ENCODE data around the gene CNMD. TPM values are rescaled to one million over a fixed set of nuclear protein-coding genes. Genes with fewer than 3 reads are reported as not detected.

The CNMD gene
- polyA plus RNA-seq, 1 donor (not counting 4 experiments of a cell fraction or from before 2014, with no cell fraction given): not detected

- dilution Hi-C loops (cut with MboI; ENCODE audit: extremely low pct_ligation_motif_present, low sequenced_read_pairs): no loop called here
- H3K79me2 ChIP-seq (ENCODE audit: control insufficient read depth, insufficient read depth, low read length): no peaks in the 10 kb centered on the region
- H3K4me3 ChIP-seq (ENCODE audit: control insufficient read depth in 2 of 3, extremely low read depth in 1 of 3, insufficient read depth in 2 of 3, low read depth in 1 of 3, low read length in 3 of 3): no peak overlapping the region
- no peaks in the 10 kb centered on the region for H3K9me3 ChIP-seq (ENCODE audit: control insufficient read depth, low read depth, low read length)
- no peak overlapping the region for H2AFZ ChIP-seq (ENCODE audit: control insufficient read depth, low read length)
- H3K27ac ChIP-seq (ENCODE audit: control insufficient read depth, insufficient read depth, low read length): no peak overlapping the region
- H3K9me1 ChIP-seq (ENCODE audit: control insufficient read depth, extremely low read depth, insufficient read depth, low read length): no peaks in the 10 kb centered on the region
- H3K4me1 ChIP-seq (ENCODE audit: control insufficient read depth, extremely low read depth, insufficient read depth, low read length): no peaks in the 10 kb centered on the region
- H4K20me1 ChIP-seq (ENCODE audit: control insufficient read depth, extremely low read depth, insufficient read depth, low read length): no peaks in the 10 kb centered on the region
- no peak overlapping the region for H3K4me2 ChIP-seq (ENCODE audit: control insufficient read depth, extremely low read depth, insufficient read depth, low read depth, low read length)
- FAIRE-seq: no peak
- peaks cover 34% of the 10 kb centered on the region for H3K27me3 ChIP-seq (ENCODE audit: control insufficient read depth, extremely low read depth, insufficient read depth, low read length)
- no peak for DNase-seq (ENCODE audit: low read depth, low spot score)
- TF ChIP-seq EZH2 (IDR thresholded peaks at IDR 0.05; ENCODE audit: low read length) (no peak), CTCF (optimal IDR thresholded peaks at IDR 0.05 in 1 of 3, IDR thresholded peaks at IDR 0.05 in 1 of 3, conservative IDR thresholded peaks at IDR 0.05 in 1 of 3; ENCODE audit: extremely low read depth in 1 of 3, insufficient read depth in 2 of 3, low read length in 3 of 3) (no peak)
- H3K9ac ChIP-seq (ENCODE audit: control insufficient read depth, extremely low read depth, insufficient read depth, low read length): no peak overlapping the region
- H3K36me3 ChIP-seq (ENCODE audit: control insufficient read depth in 2 of 2, extremely low read depth in 1 of 2, insufficient read depth in 2 of 2, low read length in 2 of 2): no peaks in the 10 kb centered on the region
These were observed 2.2 kb downstream of the CNMD start for GRCh38 chr13:52737451-52737850.

- Histone ChIP-seq H3K4me2 (ENCODE audit: control insufficient read depth, extremely low read depth, insufficient read depth, low read depth, low read length) (no peak overlapping the region), H3K4me1 (ENCODE audit: control insufficient read depth, extremely low read depth, insufficient read depth, low read length) (no peaks in the 10 kb centered on the region), H3K79me2 (ENCODE audit: control insufficient read depth, insufficient read depth, low read length) (no peaks in the 10 kb centered on the region), H2AFZ (ENCODE audit: control insufficient read depth, low read length) (no peak overlapping the region), H3K9me3 (ENCODE audit: control insufficient read depth, low read depth, low read length) (no peaks in the 10 kb centered on the region), H3K27ac (ENCODE audit: control insufficient read depth, insufficient read depth, low read length) (no peak overlapping the region), H3K36me3 (ENCODE audit: control insufficient read depth in 2 of 2, extremely low read depth in 1 of 2, insufficient read depth in 2 of 2, low read length in 2 of 2) (no peaks in the 10 kb centered on the region), H3K9ac (ENCODE audit: control insufficient read depth, extremely low read depth, insufficient read depth, low read length) (no peak overlapping the region), H3K27me3 (ENCODE audit: control insufficient read depth, extremely low read depth, insufficient read depth, low read length) (peaks cover 34% of the 10 kb centered on the region), H3K9me1 (ENCODE audit: control insufficient read depth, extremely low read depth, insufficient read depth, low read length) (no peaks in the 10 kb centered on the region), H4K20me1 (ENCODE audit: control insufficient read depth, extremely low read depth, insufficient read depth, low read length) (no peaks in the 10 kb centered on the region), H3K4me3 (ENCODE audit: control insufficient read depth in 2 of 3, extremely low read depth in 1 of 3, insufficient read depth in 2 of 3, low read depth in 1 of 3, low read length in 3 of 3) (no peak overlapping the region)
- TF ChIP-seq CTCF (optimal IDR thresholded peaks at IDR 0.05 in 1 of 3, IDR thresholded peaks at IDR 0.05 in 1 of 3, conservative IDR thresholded peaks at IDR 0.05 in 1 of 3; ENCODE audit: extremely low read depth in 1 of 3, insufficient read depth in 2 of 3, low read length in 3 of 3): no peak
- TF ChIP-seq EZH2 (IDR thresholded peaks at IDR 0.05; ENCODE audit: low read length): no peak
- FAIRE-seq (no peak), DNase-seq (ENCODE audit: low read depth, low spot score) (no peak)
- dilution Hi-C loops (cut with MboI; ENCODE audit: extremely low pct_ligation_motif_present, low sequenced_read_pairs): no loop called here
These were observed 2.7 kb downstream of the CNMD start for GRCh38 chr13:52736891-52737290.
